Naive thymus-derived CD4-positive, alpha-beta T cell (primary cell): ENCODE results near the gene AKAP1. TPM values are rescaled to one million over a fixed set of nuclear protein-coding genes. Genes with fewer than 3 reads are reported as not detected.

ENCODE experiments used
- ATAC-seq: fragments of 150-1000 bp; cut with Tn5 transposase; 2 replicates; pipeline ENCODE4 v1.10.0; 2021; ENCODE audit warnings: mild to moderate bottlenecking, moderate library complexity
- CTCF ChIA-PET: fragments of 350-600 bp; sonication (Branson Sonifier 250); formaldehyde crosslinking; loops from one replicate; lab custom pipeline; 2021; ENCODE audit warnings: antibody characterized with exemption; lab: Charles Lee
- POLR2A ChIA-PET: fragments of 350-600 bp; sonication (Branson Sonifier 250); formaldehyde crosslinking; loops from one replicate; lab custom pipeline; 2021; ENCODE audit warnings: antibody characterized with exemption, inconsistent platforms; lab: Charles Lee
- DNase-seq, 9 donors: peaks; one replicate each; pipeline versions ENCODE4 v3.0.0 to v3.0.0-alpha.2; 2020 to 2022; ENCODE audit warnings: mixed read lengths in 1 of 9
- H3K27ac ChIP-seq: one replicate; pipeline ENCODE4 v1.7.0; 2013; ENCODE audit warnings: mild to moderate bottlenecking, low read depth, low read length, moderate library complexity
- H3K27me3 ChIP-seq, 2 donors: one replicate each; pipeline ENCODE4 v1.7.0; 2013; ENCODE audit warnings: low read length in 2 of 2, mild to moderate bottlenecking in 2 of 2, moderate library complexity in 2 of 2; ENCODE audit not compliant: control insufficient read depth in 2 of 2, insufficient read depth in 2 of 2
- H3K36me3 ChIP-seq, 3 experiments: 1 replicate in 2 of 3; 2 replicates in 1 of 3; pipeline ENCODE4 v1.7.0; 2013; ENCODE audit warnings: low read length in 3 of 3, mild to moderate bottlenecking in 3 of 3, moderate library complexity in 1 of 3; ENCODE audit not compliant: insufficient read depth in 3 of 3, control insufficient read depth in 2 of 3
- H3K4me1 ChIP-seq, 2 donors: one replicate each; pipeline ENCODE4 v1.7.0; 2013; ENCODE audit warnings: low read length in 2 of 2, mild to moderate bottlenecking in 2 of 2, moderate library complexity in 1 of 2; ENCODE audit not compliant: control insufficient read depth in 2 of 2, insufficient read depth in 2 of 2
- H3K4me3 ChIP-seq: 2 replicates; pipeline ENCODE4 v1.7.0; 2013; ENCODE audit warnings: mild to moderate bottlenecking, low read length
- H3K9me3 ChIP-seq, 3 experiments: 1 replicate in 2 of 3; 2 replicates in 1 of 3; pipeline ENCODE4 v1.7.0; 2013; ENCODE audit warnings: low read length in 3 of 3; ENCODE audit not compliant: control insufficient read depth in 2 of 3
- H3K27ac Mint-ChIP-seq, 9 donors: one replicate each; pipeline ENCODE4 v1.8.0; 2020 to 2022; ENCODE audit warnings: mixed read lengths in 9 of 9, mild to moderate bottlenecking in 8 of 9, moderate library complexity in 5 of 9, inconsistent platforms in 2 of 9
- H3K27me3 Mint-ChIP-seq, 5 donors: one replicate each; pipeline ENCODE4 v1.8.0; 2021 to 2022; ENCODE audit warnings: mixed read lengths in 5 of 5, mild to moderate bottlenecking in 1 of 5
- H3K36me3 Mint-ChIP-seq, 5 donors: one replicate each; pipeline ENCODE4 v1.8.0; 2020 to 2022; ENCODE audit warnings: mixed read lengths in 5 of 5, mild to moderate bottlenecking in 3 of 5, inconsistent platforms in 1 of 5
- H3K4me1 Mint-ChIP-seq, 7 donors: one replicate each; pipeline ENCODE4 v1.8.0; 2020 to 2022; ENCODE audit warnings: mixed read lengths in 7 of 7, mild to moderate bottlenecking in 3 of 7, inconsistent platforms in 1 of 7
- H3K4me3 Mint-ChIP-seq, 10 donors: one replicate each; pipeline ENCODE4 v1.8.0; 2020 to 2022; ENCODE audit warnings: mild to moderate bottlenecking in 10 of 10, mixed read lengths in 10 of 10, moderate library complexity in 6 of 10, inconsistent platforms in 2 of 10
- H3K9me3 Mint-ChIP-seq, 11 donors: one replicate each; pipeline ENCODE4 v1.8.0; 2020 to 2022; ENCODE audit warnings: mixed read lengths in 11 of 11, mild to moderate bottlenecking in 4 of 11, inconsistent platforms in 1 of 11, moderate library complexity in 1 of 11
- intact Hi-C, 2 donors: fragments of 100-400 bp; cut with micrococcal nuclease; formaldehyde crosslinking; loops; one replicate each; pipeline ENCODE4 v1.15.1; 2023
- polyA plus RNA-seq, 2 donors: library from polyadenylated mRNA; unstranded; fragments of 300-500 nt; fragmentation: Illumina TruSeq; gene quantifications; one replicate each; pipeline ENCODE4 v1.2.3, GENCODE V29; 2021
- total RNA-seq, 6 experiments: library from RNA in 5 of 6; stranded (reverse) in 5 of 6; gene quantifications; 1 replicate in 5 of 6; 2 replicates in 1 of 6; pipeline ENCODE4 v1.2.3 and lab custom pipeline; 2021 to 2026

Gene AKAP1
- total and polyA plus RNA-seq, 7 experiments from 2014 or later, result 13.2 to 35.8 (median 26.6) TPM

GRCh38 chr17:57142925-57143324 is 57.9 kb downstream of the AKAP1 start:
- ChIA-PET POLR2A (no interaction called here), CTCF (interaction anchor here (0.8 kb wide), 1 partner anchor 665 kb away, joined by 3 read pairs; no protein-coding TSS in a partner anchor)

GRCh38 chr17:57143361-57143760 is 58.3 kb downstream of the AKAP1 start:
- Histone ChIP-seq H3K36me3 (no peaks in the 10 kb centered on the region), H3K4me1 (no peaks in the 10 kb centered on the region), H3K27ac (no peak overlapping the region), H3K27me3 (no peaks in the 10 kb centered on the region), H3K9me3 (no peaks in the 10 kb centered on the region), H3K4me3 (no peak overlapping the region)
- Mint-ChIP-seq H3K36me3 (no peaks in the 10 kb centered on the region), H3K4me1 (no peaks in the 10 kb centered on the region), H3K27ac (no peak overlapping the region), H3K4me3 (no peak overlapping the region), H3K9me3 (peaks cover 0 to under 1% (median 0%) of the 10 kb centered on the region in 11 donors), H3K27me3 (peaks cover 0 to 11% (median 2%) of the 10 kb centered on the region in 5 donors)
- ATAC-seq (no peak), DNase-seq (no peak)
- intact Hi-C loops, result no loop called here
- ChIA-PET POLR2A (no interaction called here), CTCF (interaction anchor here (0.8 to 1.5 kb wide), 2 partner anchors 14 to 665 kb away, joined by 3 to 7 read pairs; no protein-coding TSS in a partner anchor)

More at GRCh38 chr17:57142925-57143324, 57.9 kb downstream of the AKAP1 start:
- no peak overlapping the region for H3K4me3 ChIP-seq
- no peak for ATAC-seq
- Mint-ChIP-seq H3K27me3 (peaks cover 0 to 11% (median 2%) of the 10 kb centered on the region in 5 donors), H3K27ac (no peak overlapping the region), H3K4me1 (no peaks in the 10 kb centered on the region), H3K4me3 (no peak overlapping the region), H3K36me3 (no peaks in the 10 kb centered on the region), H3K9me3 (no peaks in the 10 kb centered on the region)
- no peaks in the 10 kb centered on the region for H3K27me3 ChIP-seq
- no peaks in the 10 kb centered on the region for H3K36me3 ChIP-seq
- no peak for DNase-seq
- no peak overlapping the region for H3K27ac ChIP-seq
- H3K9me3 ChIP-seq, result no peaks in the 10 kb centered on the region
- H3K4me1 ChIP-seq, result no peaks in the 10 kb centered on the region
- intact Hi-C loops, result no loop called here

DNA sequence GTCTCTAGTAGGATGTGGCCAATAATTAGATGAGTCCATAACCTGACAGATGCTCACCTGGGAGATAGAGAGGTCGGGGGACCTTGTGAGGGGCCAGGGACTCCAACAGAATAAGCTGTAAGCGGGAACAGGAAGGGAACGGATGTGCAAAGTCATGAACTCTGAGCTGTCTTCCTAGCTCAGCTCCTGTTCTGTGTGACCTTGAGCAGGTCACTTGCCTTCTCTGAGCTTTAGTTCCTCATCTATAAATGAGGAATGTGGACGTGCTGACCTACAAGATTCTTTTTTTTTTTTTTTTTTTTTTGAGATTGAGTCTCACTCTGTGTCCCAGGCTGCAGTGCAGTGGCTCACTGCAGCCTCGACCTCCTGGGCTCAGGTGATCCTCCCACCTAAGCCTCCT is 58.9 kb downstream of the AKAP1 start:
- Histone ChIP-seq H3K36me3 (no peaks in the 10 kb centered on the region), H3K4me3 (no peak overlapping the region), H3K27me3 (no peaks in the 10 kb centered on the region), H3K27ac (no peak overlapping the region), H3K9me3 (no peaks in the 10 kb centered on the region), H3K4me1 (no peaks in the 10 kb centered on the region)
- intact Hi-C loops, result no loop called here
- H3K27me3 Mint-ChIP-seq, result peaks cover 0 to 13% (median 2%) of the 10 kb centered on the region in 5 donors
- ChIA-PET POLR2A (no interaction called here), CTCF (interaction anchor here (0.8 to 1.5 kb wide), 2 partner anchors 14 to 664 kb away, joined by 3 to 7 read pairs; no protein-coding TSS in a partner anchor)
- no peak for DNase-seq
- H3K9me3 Mint-ChIP-seq, result peaks cover 0 to 5% (median 0%) of the 10 kb centered on the region in 11 donors
- H3K4me3 Mint-ChIP-seq, result no peak overlapping the region
- H3K27ac Mint-ChIP-seq, result no peak overlapping the region
- H3K36me3 Mint-ChIP-seq, result no peaks in the 10 kb centered on the region
- ATAC-seq, result no peak
- no peaks in the 10 kb centered on the region for H3K4me1 Mint-ChIP-seq

DNA sequence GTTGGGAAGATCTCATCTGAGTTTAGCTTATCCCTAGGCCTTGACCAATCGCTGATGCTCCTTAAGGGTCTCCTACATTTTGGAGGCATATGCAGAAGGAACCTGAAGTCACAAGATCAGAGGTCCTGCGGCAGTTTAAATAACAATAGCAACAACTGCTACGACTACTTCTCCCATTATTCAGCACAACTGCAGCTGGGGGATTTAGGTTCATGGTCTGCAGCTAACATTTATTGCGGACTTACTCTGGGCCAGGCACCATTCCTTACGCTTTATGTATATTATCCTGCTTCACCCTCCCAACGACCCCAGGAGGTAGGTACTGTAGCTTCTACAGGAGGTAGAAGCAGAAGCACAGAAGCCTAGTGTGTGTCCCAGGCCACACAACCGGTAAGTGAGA is 59.5 kb downstream of the AKAP1 start:
- no peaks in the 10 kb centered on the region for H3K4me1 ChIP-seq
- no peak overlapping the region for H3K4me3 ChIP-seq
- H3K27me3 ChIP-seq, result peaks cover 0 to 1% of the 10 kb centered on the region in 2 donors
- CTCF ChIA-PET, result interaction anchor here (1.5 kb wide), 1 partner anchor 15 kb away, joined by 7 read pairs; no protein-coding TSS in a partner anchor
- ATAC-seq, result no peak
- H3K9me3 Mint-ChIP-seq, result peaks cover 0 to 5% (median 0%) of the 10 kb centered on the region in 11 donors
- H3K27ac ChIP-seq, result no peak overlapping the region
- H3K36me3 Mint-ChIP-seq, result no peaks in the 10 kb centered on the region
- H3K9me3 ChIP-seq, result no peaks in the 10 kb centered on the region
- H3K4me1 Mint-ChIP-seq, result no peaks in the 10 kb centered on the region
- DNase-seq, result no peak
- POLR2A ChIA-PET, result no interaction called here
- no peak overlapping the region for H3K4me3 Mint-ChIP-seq
- H3K36me3 ChIP-seq, result no peaks in the 10 kb centered on the region
- intact Hi-C loops, result no loop called here
- peaks cover 0 to 14% (median 4%) of the 10 kb centered on the region in 5 donors for H3K27me3 Mint-ChIP-seq
- no peak overlapping the region for H3K27ac Mint-ChIP-seq

GRCh38 chr17:57145347-57145746 is 60.3 kb downstream of the AKAP1 start:
- no peaks in the 10 kb centered on the region for H3K36me3 ChIP-seq
- no peaks in the 10 kb centered on the region for H3K4me1 ChIP-seq
- H3K27me3 Mint-ChIP-seq, result peaks cover 0 to 14% (median 8%) of the 10 kb centered on the region in 5 donors
- H3K36me3 Mint-ChIP-seq, result no peaks in the 10 kb centered on the region
- no peaks in the 10 kb centered on the region for H3K4me1 Mint-ChIP-seq
- peaks cover 0 to 2% of the 10 kb centered on the region in 2 donors for H3K27me3 ChIP-seq
- peaks cover 0 to 5% (median 0%) of the 10 kb centered on the region in 11 donors for H3K9me3 Mint-ChIP-seq
- DNase-seq (no peak), ATAC-seq (no peak)
- intact Hi-C loops, result no loop called here
- ChIA-PET POLR2A (no interaction called here), CTCF (no interaction called here)
- no peaks in the 10 kb centered on the region for H3K9me3 ChIP-seq
- H3K4me3 Mint-ChIP-seq, result no peak overlapping the region
- H3K4me3 ChIP-seq, result no peak overlapping the region
- H3K27ac Mint-ChIP-seq, result no peak overlapping the region
- no peak overlapping the region for H3K27ac ChIP-seq

GRCh38 chr17:57146273-57146672 is 61.2 kb downstream of the AKAP1 start:
- ATAC-seq (no peak), DNase-seq (no peak)
- peaks cover 0 to 19% (median 9%) of the 10 kb centered on the region in 5 donors for H3K27me3 Mint-ChIP-seq
- H3K9me3 Mint-ChIP-seq, result peaks cover 0 to 5% (median 0%) of the 10 kb centered on the region in 11 donors
- H3K27me3 ChIP-seq, result peaks cover 0 to 2% of the 10 kb centered on the region in 2 donors
- no peak overlapping the region for H3K27ac ChIP-seq
- POLR2A ChIA-PET, result no interaction called here
- no peaks in the 10 kb centered on the region for H3K4me1 ChIP-seq
- no peaks in the 10 kb centered on the region for H3K36me3 Mint-ChIP-seq
- no peak overlapping the region for H3K4me3 Mint-ChIP-seq
- CTCF ChIA-PET, result no interaction called here
- H3K36me3 ChIP-seq, result no peaks in the 10 kb centered on the region
- H3K4me1 Mint-ChIP-seq, result no peaks in the 10 kb centered on the region
- H3K4me3 ChIP-seq, result no peak overlapping the region
- H3K9me3 ChIP-seq, result no peaks in the 10 kb centered on the region
- intact Hi-C loops, result no loop called here
- H3K27ac Mint-ChIP-seq, result no peak overlapping the region

- no peak overlapping the region for H3K4me3 ChIP-seq
- Mint-ChIP-seq H3K36me3 (no peaks in the 10 kb centered on the region), H3K27ac (no peak overlapping the region), H3K4me3 (no peak overlapping the region), H3K27me3 (peaks cover 0 to 25% (median 10%) of the 10 kb centered on the region in 5 donors), H3K9me3 (peaks cover 0 to 5% (median 0%) of the 10 kb centered on the region in 11 donors), H3K4me1 (peaks cover 0 to 2% (median 0%) of the 10 kb centered on the region in 7 donors)
- H3K9me3 ChIP-seq, result no peaks in the 10 kb centered on the region
- no peak overlapping the region for H3K27ac ChIP-seq
- ATAC-seq (no peak), DNase-seq (no peak)
- H3K36me3 ChIP-seq, result no peaks in the 10 kb centered on the region
- peaks cover 0 to 2% of the 10 kb centered on the region in 2 donors for H3K27me3 ChIP-seq
- intact Hi-C loops, result no loop called here
- no peaks in the 10 kb centered on the region for H3K4me1 ChIP-seq
- ChIA-PET POLR2A (no interaction called here), CTCF (interaction anchor here (0.6 kb wide), 1 partner anchor 475 kb away, joined by 3 read pairs; no protein-coding TSS in a partner anchor)
These were observed 66.8 kb downstream of the AKAP1 start for GRCh38 chr17:57151798-57152197.
